HG03139 (cell line): ENCODE data around the gene CRACDL.

Experiments
- ATAC-seq: cut with Tn5 transposase; IDR thresholded peaks from one replicate; pipeline ENCODE4 v1.9.1; 2021; ENCODE audit not compliant: unreplicated experiment

CRACDL gene

GRCh38 chr2:98826856-98827255, 109.2 kb downstream of the CRACDL start:
- no peak for ATAC-seq

DNA sequence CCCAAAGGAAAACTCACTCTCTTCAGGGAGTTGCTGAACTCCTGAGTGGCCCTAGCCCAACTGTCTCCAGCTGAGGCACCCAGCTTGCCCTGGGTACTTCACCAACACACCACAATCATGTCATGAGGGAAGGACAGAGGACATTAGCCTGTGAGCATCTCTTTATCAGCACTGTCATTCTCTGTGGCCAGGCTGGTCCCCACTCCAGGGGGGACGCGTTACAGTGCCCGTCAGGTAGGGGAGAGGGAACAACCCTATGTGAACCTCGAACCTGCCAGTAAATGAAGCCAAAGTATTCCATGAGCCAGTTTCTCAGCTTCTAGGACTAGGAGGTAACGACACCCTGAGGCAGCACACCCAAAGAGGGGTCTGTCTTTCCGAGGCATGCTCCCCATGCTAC, 110.2 kb downstream of the CRACDL start:
- ATAC-seq = no peak

GRCh38 chr2:98825404-98825803, 110.6 kb downstream of the CRACDL start:
- ATAC-seq = no peak

DNA sequence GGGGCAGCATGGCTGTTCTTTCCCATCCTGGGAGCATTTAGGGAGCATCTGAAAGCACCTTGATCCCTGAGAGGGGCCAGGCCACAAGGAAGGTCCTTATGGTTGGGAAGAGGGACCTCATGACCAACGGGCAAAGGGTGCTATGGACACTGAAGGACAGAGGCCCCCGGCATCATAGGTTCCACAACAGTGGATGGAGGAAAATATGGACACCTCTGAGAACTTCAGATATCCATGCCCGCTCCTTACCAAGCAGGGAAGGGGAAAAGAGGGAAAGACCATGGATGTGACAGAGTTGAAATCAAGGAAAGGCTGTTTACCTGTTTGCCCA, 111.0 kb downstream of the CRACDL start:
- ATAC-seq = no peak

- no peak for ATAC-seq
These were observed 111.6 kb downstream of the CRACDL start for GRCh38 chr2:98824256-98825019.

DNA sequence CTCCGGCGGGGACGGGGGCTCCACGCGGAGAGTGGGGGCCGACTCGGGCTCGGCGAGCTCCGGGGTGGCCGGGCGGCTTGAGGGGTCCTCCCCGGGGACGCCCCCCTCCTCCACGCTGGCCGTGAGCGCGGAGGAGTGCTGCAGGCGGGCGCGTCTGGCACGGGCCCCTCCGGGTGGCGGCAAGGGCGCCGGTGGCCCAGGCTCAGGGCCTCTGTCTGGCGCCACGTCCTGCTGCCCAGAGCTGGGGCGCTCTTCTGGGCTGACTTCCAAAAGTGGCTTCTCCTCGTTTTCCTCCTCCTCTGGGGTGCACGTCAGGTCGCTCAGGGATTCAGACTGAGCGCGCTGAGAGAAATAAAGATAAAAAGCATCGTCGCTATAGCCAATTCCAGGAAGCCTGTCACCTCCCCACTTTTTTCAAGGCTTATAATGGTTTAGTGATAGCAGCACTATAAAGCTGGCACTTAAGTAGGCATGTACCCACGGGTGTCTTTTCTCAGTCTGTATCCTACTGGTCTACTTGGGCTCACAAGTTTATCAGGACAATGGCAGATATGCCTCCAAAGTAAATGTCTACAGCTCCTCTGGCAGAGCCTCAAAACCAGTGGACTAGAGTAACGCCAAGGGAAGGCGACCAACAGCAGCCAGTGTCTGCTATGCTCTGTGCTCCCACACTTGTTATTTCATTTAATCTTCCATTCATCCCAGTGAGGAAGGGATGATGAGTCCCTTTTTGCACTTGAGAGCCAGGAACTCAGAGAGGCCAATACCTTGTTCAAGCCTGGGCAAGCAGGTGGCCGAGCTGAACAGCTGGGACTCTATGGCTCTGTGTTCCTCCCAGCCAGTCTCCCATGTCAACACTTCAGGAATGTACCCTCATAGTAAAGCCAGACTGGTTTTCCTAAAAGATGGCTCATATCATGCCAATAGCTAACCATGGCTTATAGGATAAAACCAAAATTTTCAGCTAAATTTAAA, 112.5 kb downstream of the CRACDL start:
- ATAC-seq = no peak

DNA sequence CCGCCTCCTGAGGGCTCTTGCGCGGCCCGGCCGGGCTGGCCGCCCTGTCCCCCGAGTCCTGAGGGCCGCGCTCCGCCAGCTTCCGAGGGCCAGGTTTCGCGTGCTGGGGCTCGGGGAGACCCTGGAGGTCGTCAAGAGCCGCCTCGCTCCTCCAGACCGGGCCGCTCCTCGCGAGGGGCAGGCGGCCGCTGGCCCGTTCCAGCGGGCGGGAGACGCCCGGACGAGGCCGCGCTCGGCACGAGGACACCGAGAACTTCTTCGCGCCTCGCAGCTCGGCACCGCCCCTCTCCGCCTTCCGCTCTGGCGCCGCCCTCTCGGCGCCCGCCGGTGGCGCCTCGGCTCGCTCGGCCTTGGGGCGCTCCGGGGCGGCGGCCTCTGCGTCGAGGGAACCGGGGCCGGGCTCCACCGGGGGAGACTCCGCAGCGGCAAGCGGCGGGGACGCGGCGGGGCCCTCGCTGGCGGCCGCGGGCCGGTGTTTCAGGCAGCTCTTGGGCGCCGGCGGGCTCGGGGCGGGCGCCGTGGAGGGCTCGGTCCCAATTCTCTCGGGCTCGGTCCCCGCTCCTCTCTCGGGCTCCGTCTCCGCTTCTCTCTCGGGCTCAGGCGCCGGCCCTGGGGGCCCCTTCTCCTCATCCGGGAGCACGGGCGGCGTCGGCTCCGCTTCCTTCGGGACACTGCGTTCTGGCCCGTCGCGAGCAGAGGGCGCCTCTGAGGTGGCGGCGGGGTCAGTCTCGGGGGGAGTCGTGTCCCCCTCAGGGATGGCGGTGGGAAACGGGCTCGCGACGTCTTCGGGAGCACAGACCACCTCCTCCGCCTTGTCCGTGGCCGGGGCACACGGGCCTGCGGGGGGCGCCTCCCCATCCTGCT, 113.5 kb downstream of the CRACDL start:
- ATAC-seq = no peak

DNA sequence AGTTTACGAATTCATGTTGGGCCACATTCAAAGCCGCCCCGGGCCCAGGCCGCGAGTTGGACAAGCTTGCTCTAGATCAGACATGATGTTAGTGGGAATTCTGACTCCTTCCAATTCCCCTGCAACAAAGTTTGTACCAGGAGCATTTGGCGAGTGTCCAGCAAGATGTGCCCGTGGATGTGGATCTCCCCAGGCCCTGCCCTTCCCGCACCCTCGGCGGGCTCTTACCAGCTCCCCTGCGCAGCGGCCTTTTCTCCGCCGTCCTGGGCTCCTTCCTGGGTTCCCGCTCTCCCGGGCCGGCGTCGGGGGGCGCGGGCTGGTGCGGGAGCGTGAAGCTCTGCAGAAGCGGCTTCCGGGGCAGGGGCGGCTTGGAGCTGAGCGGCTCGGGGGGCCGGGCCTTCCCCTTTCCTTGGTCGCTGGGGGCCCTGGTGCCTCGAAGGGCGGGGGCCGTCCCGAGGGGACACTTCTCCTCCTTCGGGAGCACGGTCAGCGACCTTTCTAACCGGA, 114.3 kb downstream of the CRACDL start:
- ATAC-seq = no peak

- no peak for ATAC-seq
These were observed 116.7 kb downstream of the CRACDL start for GRCh38 chr2:98819231-98819766.

GRCh38 chr2:98818164-98818563, 117.9 kb downstream of the CRACDL start:
- ATAC-seq = no peak

- ATAC-seq = no peak
These were observed 119.7 kb downstream of the CRACDL start for GRCh38 chr2:98816281-98816680.

DNA sequence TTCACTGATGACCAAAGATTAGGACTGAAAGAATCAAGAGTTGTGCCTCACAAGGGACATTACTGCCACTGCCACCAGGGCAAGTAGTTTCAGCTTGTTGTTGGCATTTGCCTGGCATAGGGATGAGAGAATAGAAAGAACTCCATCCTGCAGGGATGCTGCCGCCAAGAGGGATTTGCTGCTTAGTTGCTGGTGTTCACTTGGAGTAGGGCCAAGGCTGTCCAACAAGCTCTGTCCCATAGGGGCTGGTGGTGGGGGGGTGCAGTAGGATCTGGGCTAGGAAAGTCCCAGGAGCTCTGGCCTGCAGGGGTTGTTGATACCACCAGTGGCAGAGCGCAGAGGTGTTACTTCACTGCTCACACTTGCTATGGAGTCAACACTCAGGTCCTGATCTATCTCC, 120.2 kb downstream of the CRACDL start:
- ATAC-seq = no peak

DNA sequence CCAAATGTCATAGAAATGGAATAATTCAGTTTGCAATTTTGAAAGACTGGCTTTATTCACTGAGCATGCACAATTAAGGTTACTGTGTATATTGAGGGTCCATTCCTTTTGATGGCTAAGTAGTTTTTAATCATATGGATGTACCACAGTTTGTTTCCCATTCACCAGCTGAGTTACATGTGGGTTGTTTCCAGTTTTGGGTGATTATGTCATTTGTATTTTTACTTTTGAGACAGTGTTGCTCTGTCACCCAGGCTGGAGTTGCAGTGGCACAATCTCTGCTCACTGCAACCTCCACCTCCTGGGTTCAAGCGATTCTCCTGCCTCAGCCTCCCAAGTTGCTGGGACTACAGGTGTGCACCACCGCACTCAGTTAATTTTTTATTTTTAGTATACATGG, 124.3 kb downstream of the CRACDL start:
- ATAC-seq = no peak

GRCh38 chr2:98810588-98810928, 125.5 kb downstream of the CRACDL start:
- no peak for ATAC-seq

DNA sequence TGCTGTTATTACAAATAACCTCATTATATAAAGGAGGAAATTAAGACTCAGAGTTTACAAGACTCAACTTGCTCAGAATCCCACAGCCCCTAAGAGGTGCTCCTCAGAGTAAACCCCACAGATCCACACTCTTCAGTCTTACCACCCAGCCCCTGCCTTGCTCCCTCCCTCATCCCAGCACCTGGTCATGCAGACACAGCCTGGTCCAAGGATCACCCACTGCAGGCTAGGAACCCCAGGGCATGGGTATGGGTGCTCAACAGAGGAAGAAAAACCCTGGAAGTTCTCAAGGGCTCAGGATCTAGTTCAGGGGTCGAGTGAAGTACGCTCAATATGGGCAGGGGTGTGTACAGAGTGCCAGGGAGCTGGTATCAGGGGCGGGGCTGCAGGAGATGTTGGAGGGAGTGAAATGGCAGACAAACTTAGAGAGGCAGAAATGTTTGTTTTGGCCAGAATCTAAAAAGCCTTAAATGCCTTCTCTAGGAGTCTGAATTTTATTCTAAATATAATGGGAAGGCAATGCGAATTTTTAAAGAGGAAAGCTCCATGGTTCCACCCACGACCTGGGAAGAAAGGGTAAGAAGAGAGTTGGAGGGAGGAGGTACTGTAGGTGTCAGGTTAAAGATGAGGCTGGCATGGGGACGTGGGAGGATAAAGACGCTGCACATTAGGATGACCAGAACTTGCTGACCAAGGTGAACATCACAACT, 126.0 kb downstream of the CRACDL start:
- no peak for ATAC-seq

DNA sequence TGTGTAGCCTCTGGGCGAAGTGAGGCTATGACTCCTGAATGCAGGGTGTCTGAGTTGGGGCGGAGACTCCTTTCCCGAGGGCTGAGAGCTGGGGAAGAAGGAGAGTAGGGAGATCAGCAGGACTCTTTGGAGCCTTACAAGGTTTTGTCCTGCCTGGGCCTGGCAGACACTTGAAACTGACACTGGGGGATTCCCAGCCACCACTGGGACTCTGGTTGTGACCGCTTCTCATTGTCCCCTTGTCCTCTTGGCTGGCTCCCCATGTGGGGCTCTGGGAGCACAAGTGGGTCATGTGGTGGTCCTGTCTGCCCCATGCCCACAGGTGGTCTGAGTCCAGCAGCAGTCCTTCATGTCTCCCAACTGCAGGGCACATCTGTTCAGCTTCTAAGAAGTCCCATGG, 126.9 kb downstream of the CRACDL start:
- no peak for ATAC-seq

GRCh38 chr2:98808546-98808945, 127.5 kb downstream of the CRACDL start:
- ATAC-seq = no peak

GRCh38 chr2:98807929-98808328, 128.1 kb downstream of the CRACDL start:
- ATAC-seq = no peak

DNA sequence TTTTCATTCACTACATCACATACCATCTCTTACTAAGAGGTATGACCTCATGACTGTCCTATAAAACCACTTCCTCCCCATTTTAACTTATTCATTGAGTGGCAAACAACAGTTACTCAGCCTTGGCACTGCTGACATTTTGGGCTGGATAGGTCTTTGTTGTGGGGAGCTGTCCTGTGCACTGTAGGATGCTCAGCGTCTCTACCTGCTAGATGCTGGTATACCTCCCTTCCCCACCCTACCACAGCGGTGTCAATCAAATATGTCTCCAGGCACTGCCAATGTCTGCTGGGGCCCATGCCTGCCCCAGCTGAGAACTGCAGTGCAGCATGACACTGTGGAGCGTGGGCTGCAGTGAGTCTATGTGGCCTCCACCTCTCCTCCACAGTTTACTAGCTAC, 128.8 kb downstream of the CRACDL start:
- no peak for ATAC-seq

GRCh38 chr2:98806236-98806697, 129.8 kb downstream of the CRACDL start:
- ATAC-seq = no peak
